T-helper 17 cell (primary cell): ENCODE data around the gene TMEM151A. TPM values are rescaled to one million over a fixed set of nuclear protein-coding genes. Genes with fewer than 3 reads are reported as not detected.
A peak's percentile ranks its signal among the peaks of the same experiment; 100 is the strongest.

Experiments
- ATAC-seq: fragments of 150-1000 bp; cut with Tn5 transposase; 2 replicates; pipeline ENCODE4 v1.10.0; 2021; ENCODE audit warnings: mild to moderate bottlenecking, moderate library complexity
- DNase-seq, 3 donors: peaks; one replicate each; pipeline versions ENCODE4 v3.0.0 to v3.0.0-alpha.2; 2020 to 2021
- H3K9me3 ChIP-seq: one replicate; pipeline ENCODE4 v1.7.0; 2013; ENCODE audit warnings: low read length, mild to moderate bottlenecking; ENCODE audit not compliant: control insufficient read depth, poor library complexity, severe bottlenecking
- H3K27ac Mint-ChIP-seq: one replicate; pipeline ENCODE4 v1.8.0; 2022; ENCODE audit warnings: mild to moderate bottlenecking, moderate library complexity, mixed read lengths
- H3K27me3 Mint-ChIP-seq: one replicate; pipeline ENCODE4 v1.8.0; 2022; ENCODE audit warnings: mixed read lengths
- H3K36me3 Mint-ChIP-seq: one replicate; pipeline ENCODE4 v1.8.0; 2022; ENCODE audit warnings: low read depth, mixed read lengths
- H3K4me1 Mint-ChIP-seq: one replicate; pipeline ENCODE4 v1.8.0; 2022; ENCODE audit warnings: mild to moderate bottlenecking, mixed read lengths
- H3K4me3 Mint-ChIP-seq: one replicate; pipeline ENCODE4 v1.8.0; 2022; ENCODE audit warnings: mild to moderate bottlenecking, moderate library complexity, mixed read lengths
- total RNA-seq, 4 donors: library from RNA in 2 of 4; stranded (reverse) in 2 of 4; gene quantifications; one replicate each; pipeline ENCODE4 v1.2.3 and lab custom pipeline; 2022 to 2026

The TMEM151A gene
- total RNA-seq, 2 donors from 2014 or later, result 0.16 to 0.32 TPM

GRCh38 chr11:66339162-66339675 lies 47.5 kb downstream of the TMEM151A start:
- DNase-seq, result no peak
- Mint-ChIP-seq H3K27me3 (no peaks in the 10 kb centered on the region), H3K4me1 (peaks cover 26% of the 10 kb centered on the region), H3K4me3 (no peak overlapping the region), H3K27ac (peak overlapping the region; percentile 53), H3K36me3 (peaks cover 6% of the 10 kb centered on the region)
- H3K9me3 ChIP-seq, result no peaks in the 10 kb centered on the region
- ATAC-seq, result no peak

DNA sequence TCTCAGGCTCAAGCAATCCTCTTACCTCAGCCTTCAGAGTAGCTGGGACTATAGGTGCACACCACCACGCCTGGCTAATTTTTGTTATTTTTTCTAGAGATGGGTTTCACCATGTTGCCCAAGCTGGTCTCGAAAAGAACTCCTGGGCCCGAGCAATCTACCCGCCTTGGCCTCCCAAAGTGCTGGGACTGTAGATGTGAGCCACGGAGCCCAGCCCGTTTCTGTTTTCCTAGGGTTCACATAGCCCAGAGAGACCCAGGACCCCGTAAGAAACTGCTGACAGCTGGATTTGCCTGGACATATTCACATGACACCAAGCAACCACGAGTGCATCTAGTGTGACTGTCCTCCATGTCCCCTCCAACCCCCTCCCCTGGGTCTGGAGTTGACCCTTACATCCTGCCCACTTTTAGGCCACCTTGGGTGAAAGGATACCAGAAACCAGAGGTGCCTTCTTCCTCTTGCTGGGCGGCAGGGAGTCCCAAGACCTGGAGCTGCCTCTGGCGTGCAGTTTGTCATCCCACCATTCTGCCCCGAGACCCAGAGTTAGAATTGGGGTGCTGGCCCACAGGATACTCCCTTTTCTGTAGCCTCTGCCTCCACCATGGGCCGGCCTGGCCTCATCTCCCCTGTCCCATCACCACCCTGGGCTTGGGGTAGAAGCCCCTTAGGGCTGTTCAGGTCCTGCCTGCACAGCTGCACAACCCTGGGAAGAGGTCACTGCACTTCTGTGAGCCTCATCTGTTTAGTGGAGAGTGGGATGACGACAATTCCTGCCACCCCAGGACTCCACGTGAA lies 48.2 kb downstream of the TMEM151A start:
- Mint-ChIP-seq H3K27ac (no peak overlapping the region), H3K4me1 (peaks cover 30% of the 10 kb centered on the region), H3K27me3 (no peaks in the 10 kb centered on the region), H3K36me3 (peaks cover 8% of the 10 kb centered on the region), H3K4me3 (no peak overlapping the region)
- ATAC-seq, result no peak
- no peak for DNase-seq
- no peaks in the 10 kb centered on the region for H3K9me3 ChIP-seq

GRCh38 chr11:66340596-66341501 lies 49.2 kb downstream of the TMEM151A start:
- DNase-seq, result no peak
- Mint-ChIP-seq H3K27me3 (no peaks in the 10 kb centered on the region), H3K4me1 (peaks cover 35% of the 10 kb centered on the region), H3K27ac (peak overlapping the region; percentile 32), H3K36me3 (peaks cover 8% of the 10 kb centered on the region), H3K4me3 (peak overlapping the region; percentile 41)
- no peak for ATAC-seq
- no peaks in the 10 kb centered on the region for H3K9me3 ChIP-seq

DNA sequence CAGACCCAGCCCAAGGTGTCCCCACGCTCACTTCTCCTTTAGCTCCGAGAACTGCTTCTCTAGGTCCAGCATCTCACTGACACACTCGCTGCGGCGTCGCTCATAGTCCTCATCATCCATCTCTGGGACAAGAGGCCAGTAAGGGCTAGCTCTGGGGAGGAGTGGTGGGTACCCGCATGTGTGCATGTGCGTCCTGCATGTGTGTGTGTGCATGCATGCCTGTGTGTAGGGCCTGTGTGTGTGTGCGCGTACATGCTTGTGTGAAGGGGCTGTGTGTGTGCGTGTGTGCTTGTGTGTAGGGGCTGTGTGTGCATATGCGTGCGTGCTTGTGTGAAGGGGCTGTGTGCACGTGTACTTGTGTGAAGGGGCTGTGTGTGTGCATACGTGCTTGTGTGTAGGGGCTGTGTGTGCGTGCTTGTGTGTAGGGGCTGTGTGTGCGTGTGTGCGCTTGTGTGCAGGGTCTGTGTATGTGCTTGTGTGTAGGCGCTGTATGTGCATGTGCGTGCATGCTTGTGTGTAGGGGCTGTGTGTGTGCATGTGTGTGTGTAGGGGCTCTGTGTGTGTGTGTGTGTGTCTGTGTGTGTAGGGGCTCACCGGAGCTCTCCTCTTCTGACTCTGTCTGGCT lies 49.9 kb downstream of the TMEM151A start:
- Mint-ChIP-seq H3K4me3 (peak overlapping the region; percentile 41), H3K36me3 (peaks cover 8% of the 10 kb centered on the region), H3K27me3 (no peaks in the 10 kb centered on the region), H3K27ac (peak overlapping the region; percentile 32), H3K4me1 (peaks cover 33% of the 10 kb centered on the region)
- H3K9me3 ChIP-seq, result no peaks in the 10 kb centered on the region
- ATAC-seq (no peak), DNase-seq (no peak)

- H3K9me3 ChIP-seq, result no peaks in the 10 kb centered on the region
- no peak for DNase-seq
- Mint-ChIP-seq H3K27ac (peak overlapping the region; percentile 87), H3K27me3 (no peaks in the 10 kb centered on the region), H3K36me3 (peaks cover 10% of the 10 kb centered on the region), H3K4me3 (peak overlapping the region; percentile 96), H3K4me1 (peaks cover 35% of the 10 kb centered on the region)
- ATAC-seq, result no peak
Measured at GRCh38 chr11:66343176-66343575, 51.5 kb downstream of the TMEM151A start.

DNA sequence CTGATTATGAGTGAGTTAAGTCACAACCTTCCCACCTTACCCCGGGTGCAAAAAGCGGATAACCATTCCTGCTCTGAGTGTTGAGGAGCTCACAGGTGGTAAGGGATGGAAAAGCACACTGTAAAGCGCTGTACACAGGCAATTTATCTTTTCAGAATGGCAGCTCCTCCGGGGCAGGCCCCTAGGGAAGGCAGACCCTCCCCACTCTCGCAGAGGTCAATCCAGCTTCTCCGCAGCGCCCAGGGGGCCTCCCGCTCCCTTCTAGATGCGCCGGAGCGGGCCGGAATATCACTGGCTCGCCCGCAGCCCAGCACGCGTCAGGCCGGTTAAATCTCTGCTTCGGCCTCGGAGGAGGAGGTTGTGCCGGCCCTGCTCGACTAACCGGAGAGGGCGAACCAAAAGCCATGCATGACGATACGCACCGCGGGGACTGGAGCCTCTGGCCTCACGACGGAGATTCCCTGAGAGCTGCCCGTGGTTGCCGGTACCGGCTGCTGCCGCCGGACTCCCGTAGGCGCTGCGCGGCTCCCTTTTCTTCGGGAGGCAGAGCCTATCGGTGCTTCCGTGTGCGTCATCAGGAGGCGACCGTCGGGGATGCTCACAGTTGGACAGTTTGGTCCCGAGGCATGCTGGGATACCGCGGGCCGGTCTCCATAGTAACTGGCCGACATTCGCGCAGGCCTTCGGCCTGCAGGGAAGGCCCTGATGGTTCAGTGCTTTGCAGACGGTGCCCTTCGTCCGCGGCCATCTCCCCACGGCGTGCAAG lies 53.0 kb downstream of the TMEM151A start, which contains the start of gene BRMS1:
Gene BRMS1, minus strand, starts transcription at position 555 of the 766 bp plus-strand sequence. CDS start 2,870 bp downstream, outside the sequence.
- H3K27ac Mint-ChIP-seq, result peak within 1 kb of the TSS; percentile 98
- H3K4me1 Mint-ChIP-seq, result peaks cover 41% of the 10 kb centered on the region
- ATAC-seq (peak; percentile 88), DNase-seq (peak; percentile 89 to 90 (median 89))
- H3K27me3 Mint-ChIP-seq, result no peaks in the 10 kb centered on the region
- peaks cover 9% of the 10 kb centered on the region for H3K36me3 Mint-ChIP-seq
- H3K9me3 ChIP-seq, result no peaks in the 10 kb centered on the region
- peak within 1 kb of the TSS; percentile 96 for H3K4me3 Mint-ChIP-seq

DNA sequence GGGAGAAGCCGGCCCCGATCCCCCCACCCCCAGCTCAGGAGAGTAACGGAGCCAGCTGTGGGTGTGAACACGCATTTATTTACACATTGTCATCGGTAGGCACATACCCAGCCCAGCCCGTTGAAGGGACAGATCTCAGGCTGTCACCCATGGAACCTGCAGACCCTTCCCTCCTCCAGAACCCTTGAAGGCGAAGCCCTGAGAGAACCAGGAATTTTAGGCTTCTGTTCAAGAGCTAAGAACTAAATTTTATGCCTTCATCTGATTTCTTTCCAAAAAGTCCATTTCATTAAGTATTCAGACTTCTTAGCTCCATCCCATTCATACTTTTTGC lies 53.6 kb downstream of the TMEM151A start:
- H3K4me1 Mint-ChIP-seq, result peaks cover 41% of the 10 kb centered on the region
- no peaks in the 10 kb centered on the region for H3K27me3 Mint-ChIP-seq
- H3K4me3 Mint-ChIP-seq, result peak overlapping the region; percentile 96
- DNase-seq, result no peak
- peak overlapping the region; percentile 98 for H3K27ac Mint-ChIP-seq
- peak; percentile 30 for ATAC-seq
- peaks cover 9% of the 10 kb centered on the region for H3K36me3 Mint-ChIP-seq
- H3K9me3 ChIP-seq, result no peaks in the 10 kb centered on the region

Other genes with a start within 250 kb of the TMEM151A start
- not detected for gene GAL3ST3, start 242.7 kb upstream of the TMEM151A start, total RNA-seq
- 100 to 1,000 TPM; 187 to 208 TPM for gene SF3B2, start 239.5 kb upstream of the TMEM151A start, total RNA-seq
- gene PACS1, start 221.6 kb upstream of the TMEM151A start, total RNA-seq, result 100 to 1,000 TPM; 215 to 227 TPM
- gene KLC2, start 34.2 kb upstream of the TMEM151A start, total RNA-seq, result 10 to 100 TPM; 55.1 to 58.3 TPM
- gene RAB1B, start 23.3 kb upstream of the TMEM151A start, total RNA-seq, result 10 to 100 TPM; 72.8 to 89.1 TPM
- 10 to 100 TPM in 1 of 2 donors, 1 to 10 TPM in 1; 9.0 to 14.4 TPM for gene CNIH2, start 13.7 kb upstream of the TMEM151A start, total RNA-seq
- 10 to 100 TPM; 32.6 to 35.1 TPM for gene YIF1A, start 2.8 kb upstream of the TMEM151A start, total RNA-seq
- not detected for gene CD248, start 25.1 kb downstream of the TMEM151A start, total RNA-seq
- 1 to 10 TPM; 1.9 to 3.4 TPM for gene RIN1, start 44.5 kb downstream of the TMEM151A start, total RNA-seq
- 10 to 100 TPM; 44.3 to 53.9 TPM for gene BRMS1, start 53.2 kb downstream of the TMEM151A start, total RNA-seq
- gene B4GAT1, start 55.7 kb downstream of the TMEM151A start, total RNA-seq, result 1 to 10 TPM; 2.4 to 2.8 TPM
- 1 to 10 TPM; 5.4 TPM for gene SLC29A2, start 79.9 kb downstream of the TMEM151A start, total RNA-seq
- not detected for gene NPAS4, start 129.1 kb downstream of the TMEM151A start, total RNA-seq
- gene MRPL11, start 147.0 kb downstream of the TMEM151A start, total RNA-seq, result 10 to 100 TPM; 30.1 to 31.1 TPM
- 10 to 100 TPM; 11.3 to 13.3 TPM for gene PELI3, start 175.0 kb downstream of the TMEM151A start, total RNA-seq
- gene DPP3, start 188.5 kb downstream of the TMEM151A start, total RNA-seq, result 10 to 100 TPM; 23.9 to 34.0 TPM
- 10 to 100 TPM; 15.2 to 16.4 TPM for gene BBS1, start 218.7 kb downstream of the TMEM151A start, total RNA-seq